ENCODE data around the gene NRIP3. TPM values are rescaled to one million over a fixed set of nuclear protein-coding genes. Genes with fewer than 3 reads are reported as not detected.

NRIP3 gene
- total RNA-seq, 1 donor, result 6.2 TPM

- Histone ChIP-seq H3K79me2 (ENCODE audit: insufficient read depth, low read length) (no peaks in the 10 kb centered on the region), H2AFZ (ENCODE audit: low read length) (no peak overlapping the region), H4K20me1 (ENCODE audit: insufficient read depth, low read length) (no peaks in the 10 kb centered on the region), H3K36me3 (ENCODE audit: insufficient read depth, low read length) (no peaks in the 10 kb centered on the region), H3K4me2 (ENCODE audit: insufficient read depth, low read length) (no peak overlapping the region), H3K4me3 (ENCODE audit: insufficient read depth, low read length) (no peak overlapping the region), H3K4me1 (ENCODE audit: insufficient read depth, low read length) (no peaks in the 10 kb centered on the region), H3K9me3 (ENCODE audit: low read depth, low read length) (no peaks in the 10 kb centered on the region), H3K27me3 (ENCODE audit: insufficient read depth, low read length) (no peaks in the 10 kb centered on the region), H3K27ac (ENCODE audit: low read depth, low read length) (no peak overlapping the region)
- DNase-seq (ENCODE audit: insufficient read length, low spot score, missing footprints), result no peak
- TF ChIP-seq CTCF (IDR thresholded peaks at IDR 0.05; ENCODE audit: extremely low read depth, low read depth, low read length), result no peak
Observed at GRCh38 chr11:8971196-8971923, 32.4 kb downstream of the NRIP3 start.

GRCh38 chr11:8967184-8967583, 36.6 kb downstream of the NRIP3 start:
- Histone ChIP-seq H3K4me2 (ENCODE audit: insufficient read depth, low read length) (no peak overlapping the region), H3K4me1 (ENCODE audit: insufficient read depth, low read length) (peaks cover 15% of the 10 kb centered on the region), H3K9me3 (ENCODE audit: low read depth, low read length) (no peaks in the 10 kb centered on the region), H3K4me3 (ENCODE audit: insufficient read depth, low read length) (no peak overlapping the region), H4K20me1 (ENCODE audit: insufficient read depth, low read length) (peaks cover 6% of the 10 kb centered on the region), H3K36me3 (ENCODE audit: insufficient read depth, low read length) (no peaks in the 10 kb centered on the region), H3K27ac (ENCODE audit: low read depth, low read length) (no peak overlapping the region), H3K27me3 (ENCODE audit: insufficient read depth, low read length) (no peaks in the 10 kb centered on the region), H3K79me2 (ENCODE audit: insufficient read depth, low read length) (peaks cover 24% of the 10 kb centered on the region), H2AFZ (ENCODE audit: low read length) (no peak overlapping the region)
- DNase-seq (ENCODE audit: insufficient read length, low spot score, missing footprints), result no peak
- no peak for TF ChIP-seq CTCF (IDR thresholded peaks at IDR 0.05; ENCODE audit: extremely low read depth, low read depth, low read length)

- Histone ChIP-seq H3K9me3 (ENCODE audit: low read depth, low read length) (no peaks in the 10 kb centered on the region), H3K4me1 (ENCODE audit: insufficient read depth, low read length) (peaks cover 19% of the 10 kb centered on the region), H4K20me1 (ENCODE audit: insufficient read depth, low read length) (peaks cover 6% of the 10 kb centered on the region), H3K36me3 (ENCODE audit: insufficient read depth, low read length) (no peaks in the 10 kb centered on the region), H3K4me2 (ENCODE audit: insufficient read depth, low read length) (peak within 1 kb of the TSS; percentile 88), H3K27ac (ENCODE audit: low read depth, low read length) (peak within 1 kb of the TSS; percentile 88), H2AFZ (ENCODE audit: low read length) (peak within 1 kb of the TSS; percentile 92), H3K79me2 (ENCODE audit: insufficient read depth, low read length) (peaks cover 43% of the 10 kb centered on the region), H3K4me3 (ENCODE audit: insufficient read depth, low read length) (peak within 1 kb of the TSS; percentile 94), H3K27me3 (ENCODE audit: insufficient read depth, low read length) (no peaks in the 10 kb centered on the region)
- no peak for TF ChIP-seq CTCF (IDR thresholded peaks at IDR 0.05; ENCODE audit: extremely low read depth, low read depth, low read length)
- DNase-seq (ENCODE audit: insufficient read length, low spot score, missing footprints), result peak; percentile 97
Observed at GRCh38 chr11:8964324-8965320, 39.2 kb downstream of the NRIP3 start, which contains the start of gene TMEM9B. TSS of gene TMEM9B (minus strand) at chr11:8964442. CDS start at chr11:8964313, 129 bp downstream.
